Measurements from ENCODE around the gene SH3PXD2A.

DNA sequence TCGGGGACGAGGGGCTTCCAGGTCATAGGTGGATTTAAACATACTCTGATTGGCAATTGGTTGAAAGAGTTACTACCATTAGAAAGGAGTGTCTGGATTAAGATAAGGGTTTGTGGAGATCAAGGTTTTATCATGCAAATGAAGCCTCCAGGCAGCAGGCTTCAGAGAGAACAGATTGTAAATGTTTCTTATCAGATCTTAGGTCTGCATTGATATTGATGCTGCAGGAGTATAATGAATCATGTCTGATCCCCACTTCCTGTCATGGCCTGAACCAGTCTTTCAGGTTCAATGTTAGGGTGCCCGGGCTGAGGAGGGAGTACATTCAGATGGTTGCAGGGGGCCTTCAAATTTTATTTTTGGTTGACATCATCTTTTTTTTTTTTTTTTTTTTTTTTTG lies 51.4 kb downstream of the SH3PXD2A start:
- TF ChIP-seq POLR2A (IDR thresholded peaks at IDR 0.05) = no peak
- TF ChIP-seq, protein P1, sequence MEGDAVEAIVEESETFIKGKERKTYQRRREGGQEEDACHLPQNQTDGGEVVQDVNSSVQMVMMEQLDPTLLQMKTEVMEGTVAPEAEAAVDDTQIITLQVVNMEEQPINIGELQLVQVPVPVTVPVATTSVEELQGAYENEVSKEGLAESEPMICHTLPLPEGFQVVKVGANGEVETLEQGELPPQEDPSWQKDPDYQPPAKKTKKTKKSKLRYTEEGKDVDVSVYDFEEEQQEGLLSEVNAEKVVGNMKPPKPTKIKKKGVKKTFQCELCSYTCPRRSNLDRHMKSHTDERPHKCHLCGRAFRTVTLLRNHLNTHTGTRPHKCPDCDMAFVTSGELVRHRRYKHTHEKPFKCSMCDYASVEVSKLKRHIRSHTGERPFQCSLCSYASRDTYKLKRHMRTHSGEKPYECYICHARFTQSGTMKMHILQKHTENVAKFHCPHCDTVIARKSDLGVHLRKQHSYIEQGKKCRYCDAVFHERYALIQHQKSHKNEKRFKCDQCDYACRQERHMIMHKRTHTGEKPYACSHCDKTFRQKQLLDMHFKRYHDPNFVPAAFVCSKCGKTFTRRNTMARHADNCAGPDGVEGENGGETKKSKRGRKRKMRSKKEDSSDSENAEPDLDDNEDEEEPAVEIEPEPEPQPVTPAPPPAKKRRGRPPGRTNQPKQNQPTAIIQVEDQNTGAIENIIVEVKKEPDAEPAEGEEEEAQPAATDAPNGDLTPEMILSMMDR (IDR thresholded peaks at IDR 0.05) = no peak
